Measurements from ENCODE around the gene LTBP1. TPM values are rescaled to one million over a fixed set of nuclear protein-coding genes. Genes with fewer than 3 reads are reported as not detected.

Gene LTBP1
- total and polyA plus RNA-seq, 2 donors (not counting 1 experiment from before 2014, with no cell fraction given): 0.69 TPM; not detected in 1

DNA sequence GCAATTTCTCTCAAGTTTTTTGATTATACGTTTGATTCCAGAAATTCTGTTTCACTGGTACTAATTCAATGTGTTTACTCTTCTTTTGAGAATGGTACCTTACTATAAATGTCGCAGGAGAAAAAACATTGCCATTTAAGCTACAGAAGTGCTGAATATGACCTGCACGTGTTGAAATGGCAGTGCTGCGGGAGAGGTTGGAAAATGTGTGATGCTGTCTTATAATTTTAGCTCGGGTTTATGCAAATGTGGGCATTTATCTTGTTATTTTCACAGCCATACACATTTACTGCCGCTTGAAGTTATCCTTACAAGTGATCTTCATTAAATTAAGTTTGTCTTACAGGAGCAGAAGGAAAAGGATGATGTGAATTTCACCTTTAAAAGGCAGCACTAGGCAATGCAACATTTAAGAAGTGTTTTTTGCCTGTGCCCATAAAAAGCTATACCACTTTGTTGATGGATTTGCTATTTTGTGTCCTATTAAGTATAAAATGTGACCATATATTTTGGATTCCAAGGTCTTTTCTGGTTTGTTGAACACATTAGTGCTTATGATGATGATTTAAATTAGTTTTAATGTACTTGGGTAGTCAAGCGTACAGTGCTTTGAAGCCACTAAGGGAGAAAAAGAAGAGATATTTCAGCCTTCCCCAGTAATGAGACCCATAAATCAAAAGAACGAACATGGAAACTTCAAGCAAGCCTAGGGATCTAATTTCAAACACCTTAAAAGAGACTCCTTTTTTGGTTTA lies 112.1 kb downstream of the LTBP1 start:
- no peak overlapping the region for H2AFZ ChIP-seq (ENCODE audit: insufficient read depth, low read depth, low read length, poor library complexity, severe bottlenecking)
- CTCF ChIA-PET: no interaction called here

More for the DNA sequence above, 112.1 kb downstream of the LTBP1 start:
- Histone ChIP-seq H3K27ac (ENCODE audit: low read length in 2 of 2) (no peak overlapping the region), H3K79me2 (ENCODE audit: control insufficient read depth, insufficient read depth, low read length) (no peaks in the 10 kb centered on the region), H3K27me3 (replicated peaks in 1 of 4; ENCODE audit: control extremely low read depth in 1 of 4, control insufficient read depth in 3 of 4, insufficient read depth in 4 of 4, low read length in 3 of 4) (no peaks in the 10 kb centered on the region), H3K9me3 (ENCODE audit: control extremely low read depth in 1 of 3, control insufficient read depth in 2 of 3, insufficient read depth in 1 of 3, low read length in 2 of 3) (peaks cover 0 to 7% (median 0%) of the 10 kb centered on the region in 3 donors), H3K4me1 (ENCODE audit: control insufficient read depth in 2 of 2, insufficient read depth in 2 of 2, low read length in 2 of 2) (no peaks in the 10 kb centered on the region), H4K20me1 (ENCODE audit: control insufficient read depth, insufficient read depth, low read length, poor library complexity, severe bottlenecking) (no peaks in the 10 kb centered on the region), H3K4me2 (replicated peaks; ENCODE audit: low read depth, low read length, poor library complexity, severe bottlenecking) (no peak overlapping the region), H3K36me3 (replicated peaks in 1 of 2; ENCODE audit: control extremely low read depth in 1 of 2, control insufficient read depth in 1 of 2, extremely low read depth in 1 of 2, insufficient read depth in 2 of 2, low read length in 1 of 2) (no peaks in the 10 kb centered on the region), H3K9ac (ENCODE audit: low read length) (no peak overlapping the region), H3K4me3 (ENCODE audit: control extremely low read depth in 1 of 5, extremely low read depth in 1 of 5, insufficient read depth in 1 of 5, low read depth in 2 of 5, low read length in 4 of 5) (no peak overlapping the region)
- no peak for DNase-seq
- WGBS (ENCODE audit: insufficient coverage): no CpG with 5 or more reads among the region's 8 CpGs
- POLR2A ChIA-PET: no interaction called here
- TF ChIP-seq, protein P1, sequence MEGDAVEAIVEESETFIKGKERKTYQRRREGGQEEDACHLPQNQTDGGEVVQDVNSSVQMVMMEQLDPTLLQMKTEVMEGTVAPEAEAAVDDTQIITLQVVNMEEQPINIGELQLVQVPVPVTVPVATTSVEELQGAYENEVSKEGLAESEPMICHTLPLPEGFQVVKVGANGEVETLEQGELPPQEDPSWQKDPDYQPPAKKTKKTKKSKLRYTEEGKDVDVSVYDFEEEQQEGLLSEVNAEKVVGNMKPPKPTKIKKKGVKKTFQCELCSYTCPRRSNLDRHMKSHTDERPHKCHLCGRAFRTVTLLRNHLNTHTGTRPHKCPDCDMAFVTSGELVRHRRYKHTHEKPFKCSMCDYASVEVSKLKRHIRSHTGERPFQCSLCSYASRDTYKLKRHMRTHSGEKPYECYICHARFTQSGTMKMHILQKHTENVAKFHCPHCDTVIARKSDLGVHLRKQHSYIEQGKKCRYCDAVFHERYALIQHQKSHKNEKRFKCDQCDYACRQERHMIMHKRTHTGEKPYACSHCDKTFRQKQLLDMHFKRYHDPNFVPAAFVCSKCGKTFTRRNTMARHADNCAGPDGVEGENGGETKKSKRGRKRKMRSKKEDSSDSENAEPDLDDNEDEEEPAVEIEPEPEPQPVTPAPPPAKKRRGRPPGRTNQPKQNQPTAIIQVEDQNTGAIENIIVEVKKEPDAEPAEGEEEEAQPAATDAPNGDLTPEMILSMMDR (IDR thresholded peaks at IDR 0.05): no peak
- no peak for TF ChIP-seq EZH2 (IDR thresholded peaks at IDR 0.05; ENCODE audit: borderline replicate concordance, insufficient read depth, low read depth, low read length, poor library complexity, severe bottlenecking)
- no peak for ATAC-seq (ENCODE audit: low read depth)
- Mint-ChIP-seq H3K27me3 (peaks cover 5% of the 10 kb centered on the region), H3K4me1 (no peaks in the 10 kb centered on the region), H3K9me3 (ENCODE audit: insufficient read depth) (no peaks in the 10 kb centered on the region), H3K4me3 (no peak overlapping the region), H3K27ac (no peak overlapping the region)
- intact Hi-C loops (cut with micrococcal nuclease): no loop called here
